GM18526 (cell line): ENCODE data around the gene ERG28.

ENCODE experiments used
- POLR2A ChIP-seq: IDR thresholded peaks from 3 replicates; pipeline ENCODE4 v1.6.1; 2011; ENCODE audit not compliant: insufficient read length; ENCODE audit errors: extremely low read depth

ERG28 gene

GRCh38 chr14:75607842-75608640 is 52.6 kb downstream of the ERG28 start:
- no peak for TF ChIP-seq POLR2A

GRCh38 chr14:75607044-75607443 is 53.6 kb downstream of the ERG28 start:
- no peak for TF ChIP-seq POLR2A

GRCh38 chr14:75605916-75606315 is 54.8 kb downstream of the ERG28 start:
- no peak for TF ChIP-seq POLR2A

GRCh38 chr14:75604979-75605851 is 55.5 kb downstream of the ERG28 start:
- TF ChIP-seq POLR2A = no peak

GRCh38 chr14:75602503-75602902 is 58.2 kb downstream of the ERG28 start:
- no peak for TF ChIP-seq POLR2A
